ENCODE data around the gene CRIP1. TPM values are rescaled to one million over a fixed set of nuclear protein-coding genes. Genes with fewer than 3 reads are reported as not detected.

CRIP1 gene
- polyA plus RNA-seq, 1 donor (not counting 4 experiments of a cell fraction or from before 2014, with no cell fraction given), result 1.7 TPM

DNA sequence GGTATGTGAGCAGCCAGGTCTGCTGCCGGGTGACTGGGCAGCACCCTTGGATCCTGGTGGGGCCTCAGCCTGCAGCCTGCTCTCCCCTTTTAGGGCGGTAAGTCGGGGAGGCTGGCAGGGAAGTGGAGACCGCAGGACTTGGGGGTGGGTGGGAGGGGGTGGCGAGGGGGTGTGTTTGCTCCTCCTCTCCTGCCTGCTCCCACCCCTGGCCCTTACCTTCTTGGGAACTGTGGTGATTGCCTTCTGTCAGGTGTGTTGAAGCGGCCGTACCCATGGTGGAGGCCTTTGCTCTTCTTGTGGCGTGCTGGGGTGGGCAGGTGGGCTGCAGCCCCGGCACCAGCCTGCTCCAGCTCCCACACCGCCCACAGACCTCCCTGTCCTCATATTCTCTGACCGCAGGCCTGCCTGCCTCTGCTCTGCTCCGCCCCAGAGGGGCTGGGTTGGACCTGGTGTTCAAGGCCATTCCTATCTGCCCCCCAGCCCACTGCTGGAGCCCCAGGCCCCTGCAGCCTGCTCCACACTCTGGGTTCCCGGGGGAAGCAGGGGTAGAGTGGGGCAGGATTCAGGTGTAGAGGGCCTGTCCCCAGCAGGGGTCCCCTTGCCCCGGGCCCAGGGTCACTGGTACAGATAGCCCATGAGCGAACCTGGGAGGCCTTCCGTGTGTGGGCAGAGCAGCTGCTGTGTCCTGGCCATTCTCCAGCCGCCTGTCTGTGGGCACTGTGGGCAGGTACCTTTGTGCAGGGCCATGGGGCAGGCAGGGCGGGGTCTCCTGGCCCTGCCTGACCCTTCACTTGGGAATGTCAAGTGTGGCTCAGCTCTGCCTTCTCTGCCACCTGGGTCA, 9.5 kb downstream of the CRIP1 start:
- FAIRE-seq, result no peak
- H3K4me1 ChIP-seq (ENCODE audit: control insufficient read depth, extremely low read depth, insufficient read depth, low read length), result peaks cover 11% of the 10 kb centered on the region
- no peak for DNase-seq (ENCODE audit: low read depth, low spot score)

DNA sequence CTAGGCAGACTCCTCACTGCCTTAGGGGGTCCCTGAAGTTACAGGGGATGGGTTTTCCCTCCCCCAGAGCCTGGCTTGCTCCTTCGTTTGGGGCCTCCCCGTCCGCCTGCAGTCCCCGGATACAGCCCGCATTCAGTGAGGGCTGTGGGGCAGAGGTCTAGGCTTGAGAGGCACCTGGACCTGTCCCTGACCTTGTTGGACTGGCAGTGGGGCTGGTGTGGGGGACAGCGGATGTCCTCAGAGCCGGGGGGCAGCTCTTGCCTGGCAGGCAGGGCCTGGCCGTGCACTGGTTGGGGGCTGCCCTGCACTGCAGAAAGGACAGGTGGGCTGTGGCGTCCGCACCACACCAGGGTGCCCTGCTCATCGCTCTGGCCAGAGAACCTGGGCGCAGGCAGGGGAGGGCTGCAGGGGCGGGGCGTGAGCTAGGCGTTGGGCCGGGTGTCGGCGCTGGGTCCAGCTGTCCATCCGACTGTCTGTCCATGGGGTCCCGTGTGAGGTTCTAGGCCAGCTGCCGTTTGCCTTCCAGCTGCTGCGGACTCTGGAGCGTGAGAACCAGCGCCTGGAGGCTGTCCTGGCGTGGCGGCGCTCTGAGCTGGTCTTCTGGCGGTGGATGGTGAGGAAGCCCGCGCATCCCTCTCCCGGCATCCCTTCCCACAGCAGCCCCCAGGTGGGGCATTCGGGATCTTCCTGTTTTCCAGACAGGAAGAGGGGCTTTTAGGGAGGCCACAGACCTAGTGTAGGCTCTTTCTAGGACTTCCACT, 10.3 kb downstream of the CRIP1 start:
- no peaks in the 10 kb centered on the region for H3K9me3 ChIP-seq (ENCODE audit: control insufficient read depth, low read depth, low read length)
- TF ChIP-seq, protein P1, sequence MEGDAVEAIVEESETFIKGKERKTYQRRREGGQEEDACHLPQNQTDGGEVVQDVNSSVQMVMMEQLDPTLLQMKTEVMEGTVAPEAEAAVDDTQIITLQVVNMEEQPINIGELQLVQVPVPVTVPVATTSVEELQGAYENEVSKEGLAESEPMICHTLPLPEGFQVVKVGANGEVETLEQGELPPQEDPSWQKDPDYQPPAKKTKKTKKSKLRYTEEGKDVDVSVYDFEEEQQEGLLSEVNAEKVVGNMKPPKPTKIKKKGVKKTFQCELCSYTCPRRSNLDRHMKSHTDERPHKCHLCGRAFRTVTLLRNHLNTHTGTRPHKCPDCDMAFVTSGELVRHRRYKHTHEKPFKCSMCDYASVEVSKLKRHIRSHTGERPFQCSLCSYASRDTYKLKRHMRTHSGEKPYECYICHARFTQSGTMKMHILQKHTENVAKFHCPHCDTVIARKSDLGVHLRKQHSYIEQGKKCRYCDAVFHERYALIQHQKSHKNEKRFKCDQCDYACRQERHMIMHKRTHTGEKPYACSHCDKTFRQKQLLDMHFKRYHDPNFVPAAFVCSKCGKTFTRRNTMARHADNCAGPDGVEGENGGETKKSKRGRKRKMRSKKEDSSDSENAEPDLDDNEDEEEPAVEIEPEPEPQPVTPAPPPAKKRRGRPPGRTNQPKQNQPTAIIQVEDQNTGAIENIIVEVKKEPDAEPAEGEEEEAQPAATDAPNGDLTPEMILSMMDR (optimal IDR thresholded peaks at IDR 0.05 in 1 of 3, IDR thresholded peaks at IDR 0.05 in 1 of 3, conservative IDR thresholded peaks at IDR 0.05 in 1 of 3; ENCODE audit: extremely low read depth in 1 of 3, insufficient read depth in 2 of 3, low read length in 3 of 3), result no peak
- no peak for TF ChIP-seq EZH2 (IDR thresholded peaks at IDR 0.05; ENCODE audit: low read length)
- peaks cover 2 to 3% of the 10 kb centered on the region in 2 experiments for H3K36me3 ChIP-seq (ENCODE audit: control insufficient read depth in 2 of 2, extremely low read depth in 1 of 2, insufficient read depth in 2 of 2, low read length in 2 of 2)

More for the DNA sequence above, 9.5 kb downstream of the CRIP1 start:
- no peak overlapping the region for H3K4me2 ChIP-seq (ENCODE audit: control insufficient read depth, extremely low read depth, insufficient read depth, low read depth, low read length)
- H3K27me3 ChIP-seq (ENCODE audit: control insufficient read depth, extremely low read depth, insufficient read depth, low read length), result no peaks in the 10 kb centered on the region
- no peak overlapping the region for H2AFZ ChIP-seq (ENCODE audit: control insufficient read depth, low read length)
- peaks cover 5% of the 10 kb centered on the region for H4K20me1 ChIP-seq (ENCODE audit: control insufficient read depth, extremely low read depth, insufficient read depth, low read length)
- no peaks in the 10 kb centered on the region for H3K9me1 ChIP-seq (ENCODE audit: control insufficient read depth, extremely low read depth, insufficient read depth, low read length)
- H3K4me3 ChIP-seq (ENCODE audit: control insufficient read depth in 2 of 3, extremely low read depth in 1 of 3, insufficient read depth in 2 of 3, low read depth in 1 of 3, low read length in 3 of 3), result no peak overlapping the region
- TF ChIP-seq, protein P1 (optimal IDR thresholded peaks at IDR 0.05 in 1 of 3, IDR thresholded peaks at IDR 0.05 in 1 of 3, conservative IDR thresholded peaks at IDR 0.05 in 1 of 3; ENCODE audit: extremely low read depth in 1 of 3, insufficient read depth in 2 of 3, low read length in 3 of 3), result no peak
- no peak for TF ChIP-seq EZH2 (IDR thresholded peaks at IDR 0.05; ENCODE audit: low read length)
- no peak overlapping the region for H3K9ac ChIP-seq (ENCODE audit: control insufficient read depth, extremely low read depth, insufficient read depth, low read length)
- dilution Hi-C loops (cut with MboI; ENCODE audit: extremely low pct_ligation_motif_present, low sequenced_read_pairs), result no loop called here
- H3K79me2 ChIP-seq (ENCODE audit: control insufficient read depth, insufficient read depth, low read length), result no peaks in the 10 kb centered on the region
- no peak overlapping the region for H3K27ac ChIP-seq (ENCODE audit: control insufficient read depth, insufficient read depth, low read length)
- peaks cover 2 to 3% of the 10 kb centered on the region in 2 experiments for H3K36me3 ChIP-seq (ENCODE audit: control insufficient read depth in 2 of 2, extremely low read depth in 1 of 2, insufficient read depth in 2 of 2, low read length in 2 of 2)
- no peaks in the 10 kb centered on the region for H3K9me3 ChIP-seq (ENCODE audit: control insufficient read depth, low read depth, low read length)

More for the DNA sequence above, 10.3 kb downstream of the CRIP1 start:
- Histone ChIP-seq H3K79me2 (ENCODE audit: control insufficient read depth, insufficient read depth, low read length) (no peaks in the 10 kb centered on the region), H3K4me1 (ENCODE audit: control insufficient read depth, extremely low read depth, insufficient read depth, low read length) (peaks cover 8% of the 10 kb centered on the region), H2AFZ (ENCODE audit: control insufficient read depth, low read length) (no peak overlapping the region), H3K9ac (ENCODE audit: control insufficient read depth, extremely low read depth, insufficient read depth, low read length) (no peak overlapping the region), H3K4me3 (ENCODE audit: control insufficient read depth in 2 of 3, extremely low read depth in 1 of 3, insufficient read depth in 2 of 3, low read depth in 1 of 3, low read length in 3 of 3) (no peak overlapping the region), H4K20me1 (ENCODE audit: control insufficient read depth, extremely low read depth, insufficient read depth, low read length) (peaks cover 3% of the 10 kb centered on the region), H3K27ac (ENCODE audit: control insufficient read depth, insufficient read depth, low read length) (no peak overlapping the region), H3K27me3 (ENCODE audit: control insufficient read depth, extremely low read depth, insufficient read depth, low read length) (no peaks in the 10 kb centered on the region), H3K4me2 (ENCODE audit: control insufficient read depth, extremely low read depth, insufficient read depth, low read depth, low read length) (no peak overlapping the region), H3K9me1 (ENCODE audit: control insufficient read depth, extremely low read depth, insufficient read depth, low read length) (no peaks in the 10 kb centered on the region)
- DNase-seq (ENCODE audit: low read depth, low spot score) (no peak), FAIRE-seq (no peak)
- dilution Hi-C loops (cut with MboI; ENCODE audit: extremely low pct_ligation_motif_present, low sequenced_read_pairs), result no loop called here

All from keratinocyte (primary cell).